ENCODE results near the gene BIN1.

Gene BIN1

GRCh38 chr2:127056086-127056485 lies 50.9 kb downstream of the BIN1 start:
- no peak for DNase-seq

GRCh38 chr2:127055786-127056076 lies 51.2 kb downstream of the BIN1 start:
- no peak for DNase-seq

- no peak for DNase-seq
Observed at GRCh38 chr2:127054996-127055785, 51.8 kb downstream of the BIN1 start.

GRCh38 chr2:127054604-127054930 lies 52.4 kb downstream of the BIN1 start:
- DNase-seq: no peak

DNA sequence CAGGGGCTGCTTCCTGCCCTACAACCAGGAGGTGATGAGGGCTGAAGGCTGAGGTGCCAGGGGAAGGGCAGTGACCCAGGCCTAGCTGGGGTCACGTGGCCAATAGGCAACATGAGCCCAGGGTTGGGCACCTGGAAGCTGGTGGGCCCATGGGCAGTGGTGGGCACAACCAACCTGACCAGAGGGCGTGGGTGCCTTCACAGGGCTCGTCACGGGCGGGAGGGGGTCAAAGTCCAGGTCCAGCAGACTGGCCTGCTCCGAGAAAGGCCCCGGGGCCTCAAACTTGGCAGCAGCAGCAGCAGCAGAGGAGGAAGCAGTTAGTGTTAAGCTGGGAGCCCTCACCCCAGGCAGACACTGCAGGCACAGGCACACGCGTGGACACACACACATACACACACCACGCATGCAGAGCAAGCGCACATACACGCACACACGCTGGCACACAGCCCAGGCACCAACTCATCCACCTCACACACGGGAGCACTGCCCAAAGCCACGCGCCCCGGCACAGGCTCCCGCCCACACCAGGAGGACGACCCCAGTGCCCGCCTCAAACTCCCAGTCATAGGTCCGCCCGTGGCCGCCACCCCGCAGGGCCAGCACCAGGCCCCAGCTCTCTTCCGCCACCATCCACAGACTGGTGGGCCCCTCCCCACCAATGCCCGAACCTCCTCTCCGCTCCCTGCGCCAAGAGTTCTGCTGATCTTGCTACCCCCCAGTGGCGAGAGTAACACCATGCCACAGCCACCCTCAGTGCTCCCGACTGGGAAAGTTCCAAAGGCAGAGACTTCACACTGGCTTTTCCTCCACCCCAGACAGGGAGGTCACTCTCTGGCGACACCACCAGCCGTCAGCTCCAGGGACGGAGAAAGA lies 53.0 kb downstream of the BIN1 start:
- no peak for DNase-seq

GRCh38 chr2:127052771-127053691 lies 53.9 kb downstream of the BIN1 start:
- DNase-seq: no peak

DNA sequence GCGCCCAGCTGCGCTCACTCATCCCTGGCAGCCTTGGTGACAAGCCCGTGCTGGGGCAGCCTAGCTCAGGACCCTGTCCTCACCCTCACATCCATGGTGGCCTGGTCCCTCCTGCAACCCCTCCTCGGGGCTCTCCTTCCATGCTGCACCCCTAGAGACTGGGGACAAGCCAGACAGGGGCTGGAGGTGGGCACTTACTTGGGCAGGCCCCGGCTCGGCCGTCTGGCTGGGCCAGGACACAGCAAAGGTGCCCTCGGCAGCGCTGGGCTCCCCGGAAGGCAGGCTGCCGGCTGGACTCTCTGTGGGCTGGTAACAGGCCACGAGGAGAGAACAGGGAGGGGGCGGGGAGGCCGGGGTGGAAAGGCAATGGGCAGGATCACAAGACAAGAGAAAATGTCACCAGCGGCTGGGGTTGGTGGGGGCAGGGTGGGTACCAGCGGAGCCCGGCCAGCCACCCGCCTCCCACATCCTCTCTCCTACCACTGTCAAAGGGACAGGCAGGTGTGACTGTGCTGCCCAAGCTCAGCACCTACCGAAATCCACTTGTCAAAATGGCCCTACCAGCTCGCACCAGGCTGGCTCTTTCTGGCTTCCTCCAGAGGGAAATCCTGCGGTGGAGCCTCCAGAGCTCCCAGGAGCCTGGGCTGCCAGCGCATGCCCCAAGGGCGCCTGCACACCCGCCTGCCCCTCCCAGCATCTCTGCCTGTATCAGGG lies 54.7 kb downstream of the BIN1 start:
- DNase-seq: no peak

DNA sequence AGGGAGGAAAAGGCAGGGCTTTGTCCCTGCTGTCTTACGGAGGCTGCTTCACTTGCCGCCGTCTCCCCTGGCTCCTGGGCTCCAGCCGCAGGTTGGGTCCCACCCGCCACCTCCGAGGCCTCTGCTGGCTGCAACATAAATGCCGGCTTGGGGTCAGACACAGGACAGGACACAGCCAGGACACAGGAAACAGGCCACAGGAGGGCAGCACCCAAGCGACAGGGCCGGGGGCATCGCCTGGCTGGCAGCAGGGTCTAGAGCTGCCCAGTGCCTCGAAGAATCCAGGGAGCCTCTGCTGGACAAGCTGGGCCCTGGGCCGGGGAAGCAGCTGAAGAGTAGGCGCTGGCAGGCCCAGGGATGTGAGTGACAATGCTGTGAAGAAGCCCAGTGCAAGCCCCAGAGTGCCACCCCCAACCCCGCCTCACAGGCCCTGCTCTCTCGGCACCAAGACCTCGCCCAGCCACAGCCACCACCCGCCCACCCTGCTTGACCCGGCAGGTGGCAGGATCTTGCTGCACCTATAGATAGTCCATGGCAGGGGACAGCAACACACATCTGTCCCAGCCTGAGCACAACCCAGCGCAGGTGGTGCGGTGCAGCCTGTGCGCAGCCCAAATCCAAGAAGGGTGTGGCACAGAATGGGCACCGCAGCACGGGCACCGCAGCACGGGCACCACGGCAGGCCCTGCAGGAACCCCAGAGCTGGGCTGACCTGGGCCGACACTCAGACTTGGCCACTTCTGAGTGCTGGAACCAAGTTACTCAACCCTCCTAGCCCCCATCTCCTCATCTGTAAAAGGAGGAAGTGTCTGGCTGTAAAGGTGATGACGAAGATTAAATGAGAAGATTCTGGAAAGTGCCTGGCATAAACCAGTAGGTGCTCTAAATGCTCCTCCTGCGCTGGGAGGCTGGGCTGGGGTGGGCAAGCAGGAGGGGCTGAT lies 55.6 kb downstream of the BIN1 start:
- no peak for DNase-seq

DNA sequence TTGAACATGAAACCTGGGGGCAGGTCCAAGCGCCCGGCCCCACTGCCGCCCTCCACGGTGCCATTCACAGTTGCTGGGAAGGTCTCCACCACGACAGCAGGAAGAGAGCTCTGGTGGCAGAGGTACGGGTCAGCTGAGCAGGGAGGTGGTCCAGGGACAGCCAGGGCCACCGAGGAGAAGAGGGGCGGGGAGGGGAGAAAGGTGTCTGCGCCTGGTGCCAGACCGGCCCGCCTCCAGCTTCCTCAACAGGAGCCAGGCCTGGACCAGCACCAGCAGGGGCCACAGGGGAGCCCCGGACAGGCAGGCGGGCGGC lies 56.2 kb downstream of the BIN1 start:
- no peak for DNase-seq

DNA sequence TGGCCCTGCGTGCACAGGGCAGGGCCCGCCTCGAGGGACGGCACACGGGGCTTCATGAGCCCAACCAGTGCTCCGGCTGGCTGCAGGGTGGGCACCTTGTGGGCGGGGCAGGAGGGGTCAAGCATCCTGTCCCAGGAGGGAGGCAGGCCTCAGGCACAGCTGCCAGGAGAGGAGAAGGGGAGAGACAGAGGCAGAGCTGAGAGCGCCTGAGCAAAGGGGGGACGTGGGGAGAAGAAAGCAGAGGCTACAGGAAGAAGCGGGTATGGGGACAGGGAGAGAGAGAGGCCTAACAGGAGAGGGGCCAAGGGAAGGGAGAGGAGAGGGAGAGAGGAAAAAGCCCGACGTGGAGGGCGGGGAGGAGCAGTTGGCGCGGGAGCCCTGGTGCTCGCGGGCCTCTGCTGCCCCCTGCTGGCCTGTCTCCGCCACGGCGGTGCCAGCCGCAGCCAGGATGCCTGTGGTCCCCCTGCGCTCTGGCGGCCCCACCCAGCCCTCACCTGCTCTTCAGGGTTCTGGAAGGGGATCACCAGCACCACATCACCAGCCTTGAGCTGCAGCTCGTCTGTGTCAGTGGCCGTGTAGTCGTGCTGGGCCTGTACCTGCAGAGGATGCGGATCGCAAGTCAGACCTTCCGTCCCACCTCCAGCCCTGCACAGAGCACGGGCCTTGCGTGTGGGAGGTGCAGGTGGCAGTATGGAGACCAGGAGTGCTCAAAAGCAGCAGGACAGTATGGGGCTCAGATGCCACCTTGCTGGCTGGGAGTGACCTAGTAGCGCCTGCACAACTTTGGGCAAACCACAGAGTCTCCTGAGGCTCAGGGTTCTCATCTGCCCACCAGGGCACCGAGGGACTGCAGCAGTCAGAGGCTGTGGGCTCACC lies 56.8 kb downstream of the BIN1 start:
- peak; percentile 26 for DNase-seq

GRCh38 chr2:127048969-127049897 lies 57.7 kb downstream of the BIN1 start:
- no peak for DNase-seq

DNA sequence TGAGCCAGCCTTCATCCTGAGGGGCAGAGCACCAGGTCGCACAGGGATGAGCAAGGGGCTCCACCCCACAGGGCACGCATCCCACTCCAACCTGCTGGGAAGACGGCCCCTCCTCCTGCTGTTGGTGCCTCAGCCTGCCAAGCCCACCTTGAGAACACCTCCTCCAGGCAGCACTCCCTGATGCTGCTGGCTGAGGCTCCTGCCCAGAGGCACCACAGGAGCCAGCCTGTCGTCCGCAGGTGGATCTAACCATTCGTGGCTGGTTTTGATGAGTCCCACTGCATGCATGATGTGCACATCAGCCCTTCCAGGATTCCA lies 58.4 kb downstream of the BIN1 start:
- no peak for DNase-seq

- no peak for DNase-seq
Observed at GRCh38 chr2:127047716-127048617, 59.0 kb downstream of the BIN1 start.

GRCh38 chr2:127047054-127047453 lies 59.9 kb downstream of the BIN1 start:
- no peak for DNase-seq

- DNase-seq: no peak
Observed at GRCh38 chr2:127046579-127046978, 60.4 kb downstream of the BIN1 start.

GRCh38 chr2:127045792-127046501 lies 61.0 kb downstream of the BIN1 start:
- DNase-seq: no peak

DNA sequence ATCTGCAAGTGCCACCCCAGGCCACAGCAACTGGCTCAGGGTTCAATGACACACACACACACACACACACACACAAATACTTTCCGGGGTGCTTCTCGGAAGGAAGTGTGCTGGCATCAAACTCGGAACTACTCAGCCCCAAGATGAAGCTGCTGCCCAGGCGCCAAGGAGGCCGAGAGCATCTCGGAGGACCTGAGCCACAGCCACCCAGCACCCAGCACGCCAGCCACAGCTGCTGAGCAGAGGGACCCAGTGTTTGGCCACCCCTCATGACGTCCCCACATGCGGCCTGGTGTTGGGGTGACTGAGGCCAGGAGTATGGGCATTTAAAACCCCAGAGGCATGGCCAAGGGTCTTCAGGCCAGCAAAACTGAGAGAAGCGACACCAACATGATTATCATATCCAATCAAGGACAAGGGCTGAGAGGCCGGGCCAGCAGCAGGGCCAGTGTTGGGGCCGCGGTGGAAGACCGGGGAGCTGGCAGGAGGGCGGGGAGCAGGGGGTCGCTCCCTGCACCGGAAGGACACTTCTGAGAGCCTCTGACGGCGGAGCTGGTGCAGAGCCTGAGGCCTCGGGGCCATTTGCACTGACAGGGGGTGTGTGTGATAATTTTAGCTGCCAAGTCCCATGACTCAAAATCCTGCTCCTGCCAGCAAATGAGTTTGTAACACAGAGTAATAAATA lies 61.8 kb downstream of the BIN1 start:
- no peak for DNase-seq

All from COR-L47 (cell line).